A673 (cell line): ENCODE data around the gene KCNQ1.

Experiments used
- CTCF ChIP-seq: fragments of 300-800, 200-600 bp; sonication (generic); conservative IDR thresholded peaks from 2 replicates; pipeline ENCODE4 v1.5.1; 2017; ENCODE audit warnings: low read depth, mild to moderate bottlenecking, antibody characterized with exemption, low read length, moderate library complexity, mixed read lengths
- EZH2 ChIP-seq: fragments of 200-600 bp; sonication (generic); IDR thresholded peaks from 2 replicates; pipeline ENCODE4 v1.6.1; 2017; ENCODE audit warnings: borderline replicate concordance, low read depth, mild to moderate bottlenecking, mixed read lengths, antibody characterized with exemption, low read length; ENCODE audit not compliant: poor library complexity, severe bottlenecking

DNA sequence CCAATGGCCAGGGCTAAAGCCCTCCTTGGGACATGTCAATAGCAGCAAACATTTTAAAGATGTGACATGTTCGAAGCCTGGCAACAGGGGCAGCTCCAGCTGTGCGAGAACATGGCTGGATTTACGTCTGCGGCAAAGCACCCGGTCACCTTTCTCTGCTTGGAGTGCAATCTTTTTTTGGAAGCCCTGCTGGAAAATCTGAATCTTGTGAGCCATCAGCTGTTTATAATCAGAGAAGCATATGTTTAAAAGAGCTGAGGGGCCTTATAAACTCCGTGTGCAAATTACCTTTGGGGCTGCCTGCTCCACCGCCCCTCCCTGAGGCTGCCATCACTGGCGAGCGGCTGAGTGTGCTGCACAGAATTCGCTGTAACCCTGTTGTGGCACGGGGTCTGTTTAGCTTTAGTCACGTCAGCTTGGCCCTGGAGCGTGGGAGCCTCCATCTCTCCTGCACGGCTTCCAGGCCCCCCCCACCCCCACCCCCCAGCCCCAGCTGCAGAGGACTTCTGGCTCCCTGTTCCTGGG lies 264.0 kb downstream of the KCNQ1 start:
- TF ChIP-seq EZH2 (no peak), CTCF (no peak)
